GM21825 (cell line): Measurements from ENCODE around the gene ARMH1.

ENCODE experiments used
- ATAC-seq: cut with Tn5 transposase; IDR thresholded peaks from one replicate; pipeline ENCODE4 v1.9.1; 2021; ENCODE audit warnings: mild to moderate bottlenecking, moderate library complexity; ENCODE audit not compliant: unreplicated experiment

ARMH1 gene

DNA sequence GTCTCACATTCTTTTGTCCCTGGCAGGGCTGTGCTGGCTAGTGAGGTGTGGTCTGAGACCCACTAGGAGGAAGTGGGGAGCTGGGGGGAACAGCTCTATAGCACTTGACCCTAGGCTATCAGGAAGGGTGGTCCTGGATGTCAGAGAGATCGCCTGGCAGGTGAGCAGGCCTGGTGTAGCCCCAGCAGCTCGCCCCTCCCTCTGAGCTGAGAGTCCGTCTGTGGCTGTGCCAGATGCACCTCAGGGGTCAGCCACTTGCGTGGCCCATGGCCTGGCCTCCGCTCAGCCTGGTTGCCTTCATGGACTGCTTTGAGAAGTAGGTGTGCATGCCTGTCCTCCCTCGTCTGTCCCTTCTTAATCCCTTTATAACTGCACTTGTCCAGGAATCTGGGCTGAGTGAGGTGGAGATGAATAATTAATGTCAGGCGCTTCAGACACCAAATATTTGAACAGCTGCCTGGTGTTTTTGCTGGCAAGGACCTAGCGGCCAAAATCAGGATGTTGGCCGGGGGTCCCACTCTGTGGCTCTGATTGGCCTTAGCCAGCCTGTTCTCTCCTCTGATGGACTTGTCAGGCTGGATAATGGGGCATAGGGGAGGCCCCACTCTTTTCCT, 30.7 kb upstream of the ARMH1 start:
- ATAC-seq = no peak

DNA sequence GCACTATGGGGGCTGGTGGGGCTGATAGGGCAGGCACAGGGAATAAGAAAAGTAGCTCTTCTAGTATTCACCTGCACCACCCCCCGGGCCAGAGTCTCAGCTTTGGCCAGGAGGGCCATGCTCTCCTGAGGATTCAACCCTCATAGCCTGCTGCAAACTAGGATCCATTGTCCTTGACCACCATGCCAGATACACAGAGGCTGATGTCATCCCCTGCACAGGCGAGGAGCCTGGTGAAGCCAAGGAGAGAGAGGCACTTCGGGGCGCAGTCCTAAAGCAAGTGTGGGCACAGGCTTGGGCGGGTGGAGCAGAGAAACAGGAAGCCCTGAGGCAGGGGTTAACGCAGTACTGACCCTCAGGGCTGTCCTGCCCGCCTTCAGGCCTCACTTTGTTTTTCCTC, 29.7 kb upstream of the ARMH1 start:
- no peak for ATAC-seq

GRCh38 chr1:44645476-44646244, 28.9 kb upstream of the ARMH1 start:
- no peak for ATAC-seq

DNA sequence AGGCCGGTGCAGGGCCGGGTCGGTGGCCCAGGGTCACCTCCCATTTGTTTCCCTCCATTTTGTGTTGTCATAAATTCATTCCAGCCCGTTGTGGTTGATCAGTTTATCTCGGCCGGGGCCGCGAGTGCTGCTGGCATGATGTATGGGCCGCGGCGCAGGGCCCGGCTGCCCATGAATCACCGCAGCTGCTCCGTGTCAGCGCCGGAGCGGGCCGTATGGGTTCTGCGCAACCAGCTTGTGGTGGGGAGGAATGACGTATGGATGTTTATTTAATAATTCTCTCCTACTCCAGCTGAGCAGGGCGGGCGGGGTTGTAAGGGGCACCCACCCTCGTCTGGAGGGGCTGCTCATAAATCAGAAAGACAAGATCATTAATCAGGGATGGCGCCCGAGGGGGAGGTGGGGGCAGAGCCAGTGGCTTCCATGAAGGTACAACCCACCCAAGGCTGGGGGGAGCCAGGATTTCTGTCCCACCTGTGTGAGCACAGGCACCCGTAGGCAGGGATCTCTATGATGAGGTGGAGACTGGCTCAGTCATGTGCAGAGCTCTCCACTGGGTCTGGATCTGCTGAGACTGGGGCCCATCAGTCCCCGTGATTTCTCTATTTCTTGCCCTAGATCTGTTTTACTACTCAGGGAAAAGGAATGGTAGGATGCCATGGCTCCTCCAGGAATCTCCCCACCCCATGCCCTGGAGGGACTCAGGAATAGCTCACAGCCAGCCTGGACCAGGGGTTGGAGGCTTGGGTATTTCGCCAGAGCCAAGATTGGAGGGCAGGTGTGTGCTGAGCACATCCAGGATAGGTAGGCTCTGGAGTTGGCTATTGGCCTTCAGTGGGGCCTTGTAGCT, 28.0 kb upstream of the ARMH1 start:
- ATAC-seq = no peak

DNA sequence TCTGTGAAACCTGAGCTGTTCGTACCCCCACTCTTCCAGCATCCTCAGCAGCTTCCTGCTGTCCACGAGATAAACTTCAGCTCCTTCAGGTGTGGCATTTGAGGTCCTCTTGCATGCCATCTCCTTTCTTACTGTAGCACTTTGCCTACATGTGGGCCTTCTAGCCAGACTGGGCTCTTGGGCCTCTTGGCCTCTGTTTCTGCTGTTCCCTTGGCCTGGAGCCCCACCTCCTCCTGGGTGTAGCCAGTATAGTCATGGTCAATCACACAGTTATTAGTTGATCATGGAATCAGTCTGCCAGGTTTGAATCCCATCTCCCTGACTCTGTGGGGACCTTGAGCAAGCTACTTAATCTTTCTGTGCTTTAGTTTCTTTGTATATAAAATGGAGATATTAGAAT, 26.6 kb upstream of the ARMH1 start:
- no peak for ATAC-seq

DNA sequence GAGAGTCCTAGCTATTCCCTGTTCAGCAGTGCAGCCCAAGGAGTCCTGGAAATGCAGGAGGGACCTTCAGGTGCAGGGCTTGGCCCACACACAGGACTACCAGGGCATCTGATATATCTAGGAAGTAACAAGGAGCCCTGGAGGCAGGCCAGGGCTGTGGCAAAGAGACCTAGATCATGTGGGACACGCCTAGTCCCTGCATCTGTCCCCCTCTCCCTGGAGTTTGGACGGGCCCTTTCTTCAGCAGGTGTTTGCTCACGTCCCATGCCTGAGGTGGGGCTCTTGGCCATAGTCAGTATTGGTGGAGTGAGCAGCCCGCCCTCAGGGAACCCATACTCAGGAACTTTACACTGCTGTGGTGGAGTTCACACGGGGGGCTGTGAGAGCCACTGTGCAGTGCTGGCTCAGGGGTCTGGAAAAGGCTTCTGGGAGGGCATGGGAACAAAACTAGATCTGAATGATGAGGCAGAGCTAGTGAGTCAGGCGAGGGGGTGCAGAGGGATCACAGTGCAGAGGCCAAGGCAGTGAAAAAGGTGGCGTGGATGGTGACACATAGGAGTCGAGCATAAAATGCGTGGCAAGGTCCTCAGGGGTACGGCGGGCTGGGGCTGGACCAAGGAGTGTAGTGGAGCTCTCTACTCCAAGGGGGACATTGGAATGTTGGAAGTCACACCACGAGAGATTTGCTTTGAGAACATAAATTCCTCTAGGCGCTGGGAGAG, 25.8 kb upstream of the ARMH1 start:
- ATAC-seq = no peak

DNA sequence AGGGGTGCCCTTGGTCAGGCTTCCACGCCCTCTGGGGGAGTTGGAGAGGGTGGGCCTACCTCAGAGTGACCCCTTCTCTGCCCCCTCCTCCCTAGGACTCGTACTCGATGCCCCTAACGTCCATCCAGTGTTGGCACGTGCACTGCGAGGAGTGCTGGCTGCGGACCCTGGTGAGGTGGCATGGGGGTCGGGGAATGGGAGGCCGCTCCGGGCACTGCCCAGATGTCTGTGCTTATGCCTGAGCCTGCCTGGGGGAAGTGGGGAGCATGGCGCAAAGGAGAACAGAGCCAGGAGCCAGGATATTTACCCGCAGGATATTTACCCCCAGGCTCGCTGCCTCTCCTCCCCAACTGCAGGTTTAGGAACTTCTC, 24.7 kb upstream of the ARMH1 start:
- no peak for ATAC-seq

- ATAC-seq = no peak
Observed at GRCh38 chr1:44650159-44650831, 24.2 kb upstream of the ARMH1 start.

DNA sequence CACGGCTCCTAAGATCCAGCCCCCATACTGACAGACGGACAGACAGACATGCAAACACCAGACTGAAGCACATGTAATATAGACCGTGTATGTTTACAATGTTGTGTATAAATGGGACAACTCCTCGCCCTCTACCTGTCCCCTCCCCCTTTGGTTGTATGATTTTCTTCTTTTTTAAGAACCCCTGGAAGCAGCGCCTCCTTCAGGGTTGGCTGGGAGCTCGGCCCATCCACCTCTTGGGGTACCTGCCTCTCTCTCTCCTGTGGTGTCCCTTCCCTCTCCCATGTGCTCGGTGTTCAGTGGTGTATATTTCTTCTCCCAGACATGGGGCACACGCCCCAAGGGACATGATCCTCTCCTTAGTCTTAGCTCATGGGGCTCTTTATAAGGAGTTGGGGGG, 23.4 kb upstream of the ARMH1 start:
- ATAC-seq = no peak

GRCh38 chr1:44652445-44653106, 21.9 kb upstream of the ARMH1 start:
- ATAC-seq = no peak

GRCh38 chr1:44653107-44653964, 21.2 kb upstream of the ARMH1 start:
- no peak for ATAC-seq

GRCh38 chr1:44654621-44655187, 19.8 kb upstream of the ARMH1 start:
- no peak for ATAC-seq

- no peak for ATAC-seq
Observed at GRCh38 chr1:44655609-44656008, 18.9 kb upstream of the ARMH1 start.

- no peak for ATAC-seq
Observed at GRCh38 chr1:44659566-44659965, 14.9 kb upstream of the ARMH1 start.

GRCh38 chr1:44660176-44660575, 14.3 kb upstream of the ARMH1 start:
- ATAC-seq = no peak

DNA sequence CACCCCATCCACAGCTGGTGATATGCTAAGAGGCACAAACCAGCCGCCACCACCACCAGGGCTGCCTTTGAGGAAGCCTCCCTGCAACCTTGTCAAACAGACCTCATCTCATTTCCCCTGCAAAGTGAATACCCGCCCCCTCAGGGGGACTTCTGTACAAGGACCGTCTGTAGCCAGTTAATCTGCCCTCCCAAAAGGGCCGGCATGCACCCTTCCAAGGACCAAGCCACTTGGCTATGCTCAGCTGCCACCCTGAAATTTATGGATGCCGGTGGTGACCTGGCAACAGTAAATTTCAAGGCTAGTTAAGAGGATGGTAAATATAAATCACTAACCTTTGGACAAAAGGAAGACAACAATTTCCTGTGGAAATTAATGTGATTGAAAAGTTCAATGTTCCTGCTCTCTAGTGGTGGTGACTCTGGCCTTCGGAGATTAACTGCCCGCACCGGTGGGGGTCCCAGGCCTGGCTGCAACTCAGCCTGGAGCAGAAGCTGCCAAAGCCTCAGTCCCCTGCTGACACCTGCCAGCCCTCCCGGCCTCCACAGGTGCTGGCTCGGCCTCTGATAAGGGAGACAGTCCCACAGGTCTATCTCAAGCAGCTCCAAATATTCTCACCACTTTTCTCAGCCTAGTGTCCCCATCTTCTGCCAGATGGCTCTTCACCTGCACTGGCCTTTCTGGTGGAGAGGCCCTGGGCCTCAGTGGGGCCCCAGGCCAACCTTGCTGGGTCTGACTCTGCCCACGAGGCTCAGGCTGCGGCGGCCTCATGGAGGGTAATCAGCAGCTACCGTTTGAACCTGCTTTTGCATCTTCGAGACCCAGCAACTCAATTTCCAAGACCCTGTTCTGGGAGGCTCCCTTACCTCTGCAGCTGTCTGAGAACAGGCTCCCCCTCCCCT, 12.5 kb upstream of the ARMH1 start:
- no peak for ATAC-seq

- ATAC-seq = no peak
Observed at GRCh38 chr1:44662683-44663030, 11.9 kb upstream of the ARMH1 start.

DNA sequence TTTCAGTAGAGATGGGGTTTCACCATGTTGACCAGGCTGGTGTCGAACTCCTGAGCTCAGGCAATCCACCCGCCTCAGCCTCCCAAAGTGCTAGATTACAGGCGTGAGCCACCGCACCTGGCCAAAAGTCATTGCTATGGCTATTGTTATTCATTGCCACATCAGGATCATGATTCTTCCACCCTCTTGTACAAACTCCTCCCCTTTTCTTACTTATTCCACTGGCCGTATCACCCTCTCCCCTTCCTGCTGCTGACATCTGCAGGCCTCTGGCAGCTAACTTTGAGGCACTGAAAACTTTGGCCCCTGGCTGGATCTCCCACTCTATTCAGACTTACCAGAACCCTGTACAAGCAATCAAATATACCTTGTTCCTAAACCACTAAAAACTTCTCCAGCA, 11.1 kb upstream of the ARMH1 start:
- ATAC-seq = no peak
